Kidney (tissue), 14 donors: Measurements from ENCODE around the gene ATXN1L. TPM values are rescaled to one million over a fixed set of nuclear protein-coding genes. Genes with fewer than 3 reads are reported as not detected.

Source experiments
- DNase-seq, 5 donors: peaks; one replicate each; pipeline ENCODE4 v3.0.0-alpha.2; 2013 to 2020
- FAIRE-seq: peaks from 2 replicates; lab custom pipeline; 2012; peaks lifted over from hg19 to GRCh38; lab: Jason Lieb, UNC
- H3K27ac ChIP-seq, 2 donors: one replicate each; pipeline ENCODE4 v1.7.0; 2013; ENCODE audit warnings: low read depth in 2 of 2, low read length in 2 of 2, inconsistent platforms in 1 of 2
- H3K27me3 ChIP-seq: one replicate; pipeline ENCODE4 v1.7.1; 2013; ENCODE audit warnings: low read length, inconsistent platforms; ENCODE audit not compliant: control insufficient read depth, insufficient read depth
- H3K36me3 ChIP-seq, 3 donors: one replicate each; pipeline versions ENCODE4 v1.7.0 to v1.7.1; 2013; ENCODE audit warnings: low read length in 3 of 3, control low read depth in 1 of 3, inconsistent platforms in 1 of 3; ENCODE audit not compliant: insufficient read depth in 3 of 3, control insufficient read depth in 2 of 3
- H3K4me1 ChIP-seq, 3 donors: one replicate each; pipeline versions ENCODE4 v1.7.0 to v1.7.1; 2013; ENCODE audit warnings: low read length in 3 of 3, inconsistent platforms in 1 of 3, low read depth in 1 of 3; ENCODE audit not compliant: control insufficient read depth in 2 of 3, insufficient read depth in 2 of 3
- H3K4me3 ChIP-seq, 3 donors: one replicate each; pipeline versions ENCODE4 v1.7.0 to v1.8.1; 2013; ENCODE audit warnings: low read length in 3 of 3, control low read depth in 1 of 3, inconsistent platforms in 1 of 3
- H3K9ac ChIP-seq, 3 donors: one replicate each; pipeline versions ENCODE4 v1.7.0 to v1.7.1; 2013; ENCODE audit warnings: low read length in 3 of 3, control low read depth in 1 of 3, inconsistent platforms in 1 of 3
- H3K9me3 ChIP-seq, 3 donors: one replicate each; pipeline versions ENCODE4 v1.7.0 to v1.7.1; 2013; ENCODE audit warnings: low read length in 3 of 3, control low read depth in 1 of 3, inconsistent platforms in 1 of 3; ENCODE audit not compliant: control insufficient read depth in 2 of 3, insufficient read depth in 1 of 3
- intact Hi-C: fragments of 100-400 bp; cut with DNase I; formaldehyde crosslinking; loops from one replicate; pipeline ENCODE4 v1.11.1; 2022
- polyA plus RNA-seq: library from polyadenylated mRNA; stranded (reverse); fragments of 350-450 nt; fragmentation: Illumina TruSeq; extraction: RNeasy Lipid Tissue Mini Kit (QIAGEN cat#74804); gene quantifications from one replicate; pipeline ENCODE4 v1.2.3, GENCODE V29; 2014; ENCODE audit warnings: low read depth, low replicate concordance; ENCODE audit not compliant: insufficient read depth
- total RNA-seq: library from RNA; stranded (reverse); fragmentation: NEBNext Ultra II Directional; extraction: Animal tissue kit (Norgen Biotek cat#: 25700); gene quantifications from one replicate; pipeline ENCODE4 v1.2.1, GENCODE V29; 2021
- TF ChIP-seq, protein P1 (sequence below): IDR thresholded peaks from 3 replicates; pipeline ENCODE4 v1.5.1; 2012; ENCODE audit warnings: mild to moderate bottlenecking, moderate library complexity, borderline replicate concordance; ENCODE audit not compliant: insufficient read depth; ENCODE audit errors: extremely low read depth
- donor health status: control.
- donor health status: control.
- donor health status: control.
- donor health status: control.
- donor health status: control.
- donor health status: DM: yes; HTN: yes; CAD: no.
- donor health status: Normal renal cell carcinoma (clear cell type).

Gene ATXN1L
- total and polyA plus RNA-seq, 2 donors from 2014 or later: 7.4 to 37.5 TPM

GRCh38 chr16:71883849-71884638 is 38.3 kb downstream of the ATXN1L start, which contains the start of gene ZNF821:
TSS of gene ZNF821 (minus strand) at chr16:71884182. CDS start at chr16:71879946, 4,236 bp downstream.
- intact Hi-C loops: no loop called here
- no peaks in the 10 kb centered on the region for H3K9me3 ChIP-seq
- DNase-seq (peak; percentile 89 to 98 (median 94)), FAIRE-seq (no peak)
- H3K4me1 ChIP-seq: peaks cover 0 to 13% (median 0%) of the 10 kb centered on the region in 3 donors
- H3K4me3 ChIP-seq: peak within 1 kb of the TSS; percentile 80 to 86 (median 86)
- H3K27me3 ChIP-seq: no peaks in the 10 kb centered on the region
- H3K36me3 ChIP-seq: peaks cover under 1 to 13% (median 10%) of the 10 kb centered on the region in 3 donors
- H3K9ac ChIP-seq: peak within 1 kb of the TSS; percentile 73 to 87 (median 75)
- H3K27ac ChIP-seq: peak within 1 kb of the TSS; percentile 88 to 89
- TF ChIP-seq, protein P1, sequence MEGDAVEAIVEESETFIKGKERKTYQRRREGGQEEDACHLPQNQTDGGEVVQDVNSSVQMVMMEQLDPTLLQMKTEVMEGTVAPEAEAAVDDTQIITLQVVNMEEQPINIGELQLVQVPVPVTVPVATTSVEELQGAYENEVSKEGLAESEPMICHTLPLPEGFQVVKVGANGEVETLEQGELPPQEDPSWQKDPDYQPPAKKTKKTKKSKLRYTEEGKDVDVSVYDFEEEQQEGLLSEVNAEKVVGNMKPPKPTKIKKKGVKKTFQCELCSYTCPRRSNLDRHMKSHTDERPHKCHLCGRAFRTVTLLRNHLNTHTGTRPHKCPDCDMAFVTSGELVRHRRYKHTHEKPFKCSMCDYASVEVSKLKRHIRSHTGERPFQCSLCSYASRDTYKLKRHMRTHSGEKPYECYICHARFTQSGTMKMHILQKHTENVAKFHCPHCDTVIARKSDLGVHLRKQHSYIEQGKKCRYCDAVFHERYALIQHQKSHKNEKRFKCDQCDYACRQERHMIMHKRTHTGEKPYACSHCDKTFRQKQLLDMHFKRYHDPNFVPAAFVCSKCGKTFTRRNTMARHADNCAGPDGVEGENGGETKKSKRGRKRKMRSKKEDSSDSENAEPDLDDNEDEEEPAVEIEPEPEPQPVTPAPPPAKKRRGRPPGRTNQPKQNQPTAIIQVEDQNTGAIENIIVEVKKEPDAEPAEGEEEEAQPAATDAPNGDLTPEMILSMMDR: no peak

GRCh38 chr16:71885261-71885650 is 39.5 kb downstream of the ATXN1L start:
- Histone ChIP-seq H3K9ac (no peak overlapping the region), H3K9me3 (no peaks in the 10 kb centered on the region), H3K27ac (no peak overlapping the region), H3K4me1 (peaks cover 0 to 10% (median 0%) of the 10 kb centered on the region in 3 donors), H3K36me3 (peaks cover 0 to 6% (median 5%) of the 10 kb centered on the region in 3 donors), H3K27me3 (no peaks in the 10 kb centered on the region), H3K4me3 (no peak overlapping the region)
- intact Hi-C loops: no loop called here
- FAIRE-seq (no peak), DNase-seq (no peak)
- TF ChIP-seq, protein P1: no peak

DNA sequence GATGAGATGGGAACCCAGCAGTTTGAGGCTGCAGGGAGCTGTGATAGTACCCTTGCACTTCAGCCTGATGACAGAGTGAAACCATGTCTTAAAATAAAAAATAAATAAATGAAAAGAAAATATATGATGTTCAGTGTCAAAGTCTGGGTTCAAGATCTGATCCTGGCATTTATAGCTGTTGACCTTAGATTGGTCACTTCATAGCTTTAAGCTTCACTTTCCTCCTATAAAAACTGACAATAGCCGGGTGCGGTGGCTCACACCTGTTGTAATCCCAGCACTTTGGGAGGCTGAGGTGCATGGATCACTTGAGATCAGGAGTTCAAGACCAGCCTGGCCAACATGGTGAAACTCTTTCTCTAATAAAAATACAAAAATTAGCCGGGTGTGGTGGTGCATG is 43.4 kb downstream of the ATXN1L start:
- no peaks in the 10 kb centered on the region for H3K36me3 ChIP-seq
- no peak for FAIRE-seq

More for the DNA sequence above, 43.4 kb downstream of the ATXN1L start:
- DNase-seq: no peak
- Histone ChIP-seq H3K4me3 (no peak overlapping the region), H3K4me1 (no peaks in the 10 kb centered on the region), H3K9ac (no peak overlapping the region), H3K9me3 (no peaks in the 10 kb centered on the region), H3K27me3 (no peaks in the 10 kb centered on the region), H3K27ac (no peak overlapping the region)
- intact Hi-C loops: no loop called here
- TF ChIP-seq, protein P1: no peak
